NCI-H1417 (cell line): ENCODE measurements around the gene SHB.

Source experiments
- DNase-seq, 3 experiments: peaks; one replicate each; lab custom pipeline; 2025; lab: John Stamatoyannopoulos, UW

Gene SHB

GRCh38 chr9:38042626-38043357 lies 26.2 kb downstream of the SHB start:
- DNase-seq, result no peak

- DNase-seq, result no peak
These were observed 27.3 kb downstream of the SHB start for GRCh38 chr9:38041564-38042243.

- DNase-seq, result no peak
These were observed 28.9 kb downstream of the SHB start for GRCh38 chr9:38039907-38040682.

DNA sequence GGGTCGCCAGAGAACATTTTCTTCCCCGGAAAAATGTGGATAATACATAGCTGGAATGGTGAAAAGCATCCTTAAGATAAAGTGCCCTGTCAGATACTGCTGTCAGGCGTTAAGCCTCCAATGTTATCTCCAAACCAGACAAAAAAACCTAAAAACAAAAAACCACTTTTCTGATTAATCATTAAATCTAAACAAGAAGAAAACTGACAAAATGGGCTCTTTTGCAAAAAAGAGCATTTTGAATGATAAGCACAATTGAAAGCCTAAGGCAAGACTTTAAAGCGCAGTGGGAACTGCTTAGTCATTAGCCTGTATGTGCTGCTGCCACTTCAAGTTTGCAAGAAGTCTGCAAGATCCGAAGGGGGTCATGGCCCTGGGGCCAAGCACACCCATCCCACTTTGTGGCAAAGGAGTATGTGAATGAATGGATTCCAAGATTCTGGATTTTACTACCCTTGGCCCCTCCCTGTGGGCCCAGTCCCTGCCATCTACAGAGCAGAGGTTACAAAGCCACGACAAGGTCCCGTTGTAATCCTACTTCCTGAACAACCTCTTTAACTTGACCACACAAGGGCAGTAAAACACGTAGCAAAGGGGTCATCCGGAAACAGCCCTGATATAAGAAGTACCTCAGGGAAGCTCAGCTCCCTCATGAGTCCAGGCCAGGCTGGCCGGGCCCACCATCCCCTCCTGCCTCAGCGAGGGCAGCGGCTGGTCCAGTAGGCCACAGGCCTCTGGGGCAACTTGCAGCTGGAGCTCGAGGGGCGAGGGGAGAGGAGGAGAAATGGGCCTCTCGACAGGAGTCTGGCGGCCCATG lies 29.7 kb downstream of the SHB start:
- DNase-seq, result no peak

DNA sequence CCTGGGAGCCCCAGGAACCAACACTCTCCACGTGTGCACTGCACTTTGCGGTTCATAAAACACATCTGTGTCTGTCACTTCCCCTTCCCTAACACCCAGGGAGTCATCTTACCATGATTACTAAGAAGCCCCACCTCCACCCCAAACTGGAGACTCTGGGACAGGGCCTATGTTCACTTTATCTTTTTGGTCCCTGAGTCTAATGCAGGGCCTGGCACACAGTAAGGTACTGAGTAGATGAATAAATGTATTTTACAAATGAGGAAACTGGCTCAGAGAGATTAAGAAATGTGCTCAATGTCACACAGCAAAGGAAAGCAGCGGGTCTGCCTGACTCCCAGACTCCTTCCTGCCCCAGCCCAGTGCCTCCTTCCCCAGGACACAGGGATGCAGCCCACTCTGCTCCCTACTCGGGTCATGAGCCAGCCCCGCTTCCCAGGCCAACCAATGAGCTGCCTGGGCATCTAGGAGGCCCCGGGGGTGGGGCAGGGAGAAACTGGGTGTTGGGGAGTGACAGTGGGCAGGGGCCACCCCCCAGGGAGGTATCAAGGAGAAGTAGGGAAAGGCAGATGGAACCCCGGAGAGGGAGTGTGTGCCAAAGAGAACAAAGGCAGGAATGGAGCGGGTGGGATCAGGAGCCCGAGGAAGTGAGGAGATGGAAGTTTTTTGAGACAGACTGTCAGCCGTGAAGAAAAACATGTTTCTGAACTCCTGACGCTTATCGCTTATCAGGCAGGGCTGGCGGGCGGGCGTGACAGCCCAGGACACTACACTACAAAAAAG lies 30.5 kb downstream of the SHB start:
- no peak for DNase-seq

DNA sequence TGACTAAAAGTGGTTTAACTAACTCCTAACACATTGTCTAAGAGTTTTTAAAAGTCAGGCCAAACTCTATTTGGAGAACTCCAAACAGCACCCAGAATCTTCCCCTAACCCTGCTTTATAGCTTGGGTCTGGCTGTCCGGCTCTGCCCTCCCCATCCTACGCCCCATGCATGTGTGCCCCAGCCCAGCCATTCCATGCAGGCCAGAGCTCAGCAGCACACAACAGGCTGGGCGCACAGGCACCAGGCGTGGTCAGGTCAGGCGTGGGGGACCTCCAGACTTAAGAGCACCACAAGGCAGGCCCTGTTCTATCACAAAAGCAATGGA lies 31.1 kb downstream of the SHB start:
- no peak for DNase-seq

GRCh38 chr9:38036359-38037084 lies 32.5 kb downstream of the SHB start:
- DNase-seq, result no peak

DNA sequence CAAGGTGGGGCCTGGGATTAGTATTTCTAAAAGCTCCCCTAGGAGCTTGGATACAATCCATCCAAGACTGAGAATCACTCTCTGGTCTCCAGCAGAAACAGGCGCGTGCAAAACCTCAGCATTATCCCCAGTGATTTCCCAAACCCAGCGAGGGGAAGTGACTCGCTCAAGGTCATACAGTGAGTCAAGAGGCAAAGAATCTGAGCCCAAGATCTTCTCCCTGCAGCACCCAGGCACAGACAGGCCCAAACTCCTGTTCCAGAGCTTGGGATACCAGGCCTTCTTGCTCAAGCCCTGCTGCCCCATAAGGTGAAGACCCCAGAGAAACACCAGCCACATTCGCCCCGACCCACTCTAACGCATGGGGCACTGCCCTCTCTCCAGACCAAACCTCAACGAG lies 33.2 kb downstream of the SHB start:
- no peak for DNase-seq

DNA sequence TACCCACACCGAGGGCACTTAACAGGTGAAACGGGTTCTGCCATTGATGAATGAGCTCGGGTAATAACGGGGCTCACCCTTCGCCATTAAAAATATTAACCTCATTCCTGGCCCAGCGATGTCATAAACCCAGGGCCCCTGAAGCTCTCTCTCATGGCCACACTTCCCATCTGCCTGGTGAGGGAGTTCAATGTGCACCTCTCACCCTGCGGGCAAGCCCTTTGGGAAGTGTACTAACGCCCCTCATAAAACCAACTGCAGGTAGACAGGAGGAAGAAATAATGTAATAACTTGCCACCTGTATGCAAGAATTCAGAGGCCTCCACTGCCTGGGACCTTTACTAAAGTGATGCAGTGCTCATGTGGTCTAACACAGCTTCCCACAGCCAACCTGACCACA lies 35.1 kb downstream of the SHB start:
- peak in 1 of 3 experiments; percentile 12 for DNase-seq

- no peak for DNase-seq
These were observed 36.5 kb downstream of the SHB start for GRCh38 chr9:38032266-38033110.

- peak in 1 of 3 experiments; percentile 13 for DNase-seq
These were observed 37.4 kb downstream of the SHB start for GRCh38 chr9:38031594-38031993.

DNA sequence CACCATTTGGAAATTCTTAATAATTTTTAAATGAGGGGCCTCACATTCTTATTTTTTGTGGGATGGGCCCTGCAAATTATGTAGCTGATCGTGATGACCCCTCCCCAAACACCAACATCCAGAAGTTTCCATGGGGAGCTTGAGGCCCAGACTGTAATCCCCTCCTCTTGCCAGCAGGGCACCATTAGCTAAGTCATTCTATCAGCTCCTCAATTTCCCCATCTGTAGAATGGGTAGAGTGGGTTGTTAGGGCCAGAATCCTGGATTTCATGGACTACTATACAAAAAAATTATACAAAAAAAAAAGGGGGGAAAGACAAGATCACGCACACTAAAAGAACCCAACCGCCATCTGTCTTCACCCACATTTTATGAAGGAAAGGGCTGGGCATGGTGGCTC lies 38.4 kb downstream of the SHB start:
- no peak for DNase-seq

DNA sequence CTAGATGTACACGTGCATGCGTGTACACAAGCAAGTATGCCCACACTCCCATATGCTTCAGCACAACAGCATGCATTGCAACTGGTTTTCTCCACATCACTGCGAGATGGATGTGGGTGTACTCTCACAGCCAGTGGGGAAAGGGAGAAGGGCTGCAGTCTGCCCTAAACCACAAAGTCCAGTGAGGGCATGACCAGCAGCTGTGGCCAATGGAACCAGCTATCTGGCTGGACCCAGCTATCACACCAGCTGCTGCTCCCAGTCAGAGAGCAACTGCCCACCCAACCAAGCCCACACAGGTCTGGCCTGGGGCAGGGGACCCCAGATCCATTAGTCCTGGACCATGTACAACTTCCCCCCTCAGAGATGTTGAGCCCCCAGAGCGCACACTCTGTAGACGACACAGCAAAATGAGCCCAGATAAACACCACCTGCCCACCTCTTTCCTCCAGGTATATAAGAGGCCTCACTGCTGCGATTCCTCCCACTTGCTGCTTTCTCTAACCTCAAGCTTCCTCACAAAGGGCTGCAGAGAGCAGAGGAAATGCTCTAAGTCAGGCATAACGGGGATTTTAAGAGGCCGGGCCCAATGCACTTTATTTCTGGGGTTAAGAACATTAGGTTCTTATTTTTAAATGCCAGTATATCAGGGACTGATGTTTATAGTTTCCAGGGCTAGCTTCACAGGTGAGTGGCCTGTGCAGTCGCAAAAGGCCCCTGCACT lies 39.0 kb downstream of the SHB start:
- DNase-seq, result no peak

DNA sequence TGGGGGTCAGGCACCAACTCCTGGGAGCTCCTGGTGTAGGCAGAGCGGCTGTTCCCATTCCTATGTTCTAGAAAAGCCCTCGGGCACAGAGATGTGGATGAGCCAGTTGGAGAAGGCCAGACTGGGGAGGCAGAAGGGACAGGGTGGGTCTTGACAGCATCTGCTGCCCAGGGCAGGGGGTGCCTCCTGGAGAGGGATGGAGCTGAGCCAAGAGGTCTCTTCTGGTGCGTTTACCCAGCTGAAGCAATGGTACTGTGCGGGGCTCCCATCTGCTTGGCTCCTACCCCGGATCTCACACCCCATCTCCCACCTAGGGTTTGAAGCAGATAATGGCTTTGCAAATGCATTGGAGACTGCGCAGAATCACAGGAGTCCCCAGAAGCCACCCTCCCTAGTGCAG lies 41.3 kb downstream of the SHB start:
- DNase-seq, result peak in 1 of 3 experiments; percentile 20

- peak in 2 of 3 experiments; percentile 38 to 55 for DNase-seq
These were observed 42.0 kb downstream of the SHB start for GRCh38 chr9:38026840-38027527.

- peak in 2 of 3 experiments; percentile 42 to 79 for DNase-seq
These were observed 42.8 kb downstream of the SHB start for GRCh38 chr9:38026021-38026809.

DNA sequence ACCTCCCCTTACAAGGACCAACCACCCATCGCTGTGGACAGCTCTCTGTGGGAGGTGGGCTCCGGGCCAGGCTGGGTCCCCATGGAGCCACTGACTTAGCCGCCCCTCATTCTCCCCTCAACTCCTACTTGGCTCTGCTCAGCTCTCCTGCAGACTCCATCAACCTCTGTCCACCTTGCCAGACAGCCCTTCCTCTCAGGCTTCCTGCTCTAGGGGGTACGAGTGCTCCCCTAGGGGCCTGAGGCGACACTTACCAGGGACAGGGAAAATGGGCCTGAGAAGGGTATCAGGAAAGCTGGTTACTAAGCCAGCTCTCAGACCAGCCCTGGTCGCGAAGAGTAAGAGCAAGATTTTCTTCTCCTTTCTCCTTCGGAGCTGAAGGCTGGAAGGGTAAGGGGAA lies 43.9 kb downstream of the SHB start:
- DNase-seq, result peak in 1 of 3 experiments; percentile 1
